Measurements from ENCODE around the gene MYL4.
"Not testable (repeated sequence)": the region's sequence is repeated elsewhere in the genome, so short reads cannot be mapped to it uniquely, and the experiment has no call there.

MYL4 gene

DNA sequence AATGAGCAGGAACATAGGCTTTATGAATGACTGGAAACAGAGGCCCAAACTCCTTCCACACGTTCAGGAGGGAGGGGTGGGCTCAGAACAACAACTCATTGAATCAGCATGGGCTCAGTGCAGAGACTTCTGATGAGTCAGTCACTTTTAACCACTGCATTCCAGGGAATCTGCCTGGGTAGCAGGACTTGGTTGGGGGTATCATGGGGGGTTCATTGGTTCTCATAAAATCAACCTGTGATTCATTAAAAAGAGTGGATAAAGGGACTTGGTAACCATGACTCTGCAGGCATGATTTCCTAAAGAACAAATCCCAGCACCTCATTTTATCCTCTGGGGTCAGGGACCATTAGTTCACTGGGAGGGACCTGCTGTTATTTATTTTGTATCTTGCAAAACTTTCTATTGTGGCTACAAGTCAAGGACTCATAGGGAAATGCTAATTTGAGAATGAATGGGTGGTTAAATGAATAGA lies 58.2 kb downstream of the MYL4 start:
- DNase-seq (no peak), ATAC-seq (replicated peaks) (no peak)
- Mint-ChIP-seq H3K27ac (no peak overlapping the region), H3K27me3 (peaks cover 7% of the 10 kb centered on the region in 2 donors), H3K4me3 (no peak overlapping the region), H3K36me3 (ENCODE audit: insufficient read depth) (no peaks in the 10 kb centered on the region), H3K9me3 (no peaks in the 10 kb centered on the region), H3K4me1 (ENCODE audit: low read depth in 2 of 2) (no peaks in the 10 kb centered on the region)

DNA sequence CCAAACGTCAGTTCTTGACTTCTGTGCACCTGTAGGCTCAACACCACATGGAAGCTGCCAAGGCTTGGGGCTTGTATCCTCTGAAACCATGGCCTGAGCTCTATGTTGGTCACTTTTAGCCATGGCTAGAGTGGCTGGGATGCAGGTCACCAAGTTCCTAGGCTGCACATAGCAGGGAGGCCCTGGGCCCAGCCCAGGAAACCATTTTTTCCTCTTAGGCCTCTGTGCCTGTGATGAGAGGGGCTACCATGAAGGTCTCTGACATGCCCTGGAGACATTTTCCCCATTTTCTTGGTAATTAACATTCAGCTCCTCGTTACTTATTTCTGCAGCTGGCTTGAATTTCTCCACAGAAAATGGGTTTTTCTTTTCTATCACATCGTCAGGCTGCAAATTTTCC lies 59.8 kb downstream of the MYL4 start:
- not testable (repeated sequence) for ATAC-seq (replicated peaks); H3K4me3 Mint-ChIP-seq; H3K9me3 Mint-ChIP-seq; H3K4me1 Mint-ChIP-seq (ENCODE audit: low read depth in 2 of 2); H3K27me3 Mint-ChIP-seq; H3K27ac Mint-ChIP-seq; DNase-seq; H3K36me3 Mint-ChIP-seq (ENCODE audit: insufficient read depth)

DNA sequence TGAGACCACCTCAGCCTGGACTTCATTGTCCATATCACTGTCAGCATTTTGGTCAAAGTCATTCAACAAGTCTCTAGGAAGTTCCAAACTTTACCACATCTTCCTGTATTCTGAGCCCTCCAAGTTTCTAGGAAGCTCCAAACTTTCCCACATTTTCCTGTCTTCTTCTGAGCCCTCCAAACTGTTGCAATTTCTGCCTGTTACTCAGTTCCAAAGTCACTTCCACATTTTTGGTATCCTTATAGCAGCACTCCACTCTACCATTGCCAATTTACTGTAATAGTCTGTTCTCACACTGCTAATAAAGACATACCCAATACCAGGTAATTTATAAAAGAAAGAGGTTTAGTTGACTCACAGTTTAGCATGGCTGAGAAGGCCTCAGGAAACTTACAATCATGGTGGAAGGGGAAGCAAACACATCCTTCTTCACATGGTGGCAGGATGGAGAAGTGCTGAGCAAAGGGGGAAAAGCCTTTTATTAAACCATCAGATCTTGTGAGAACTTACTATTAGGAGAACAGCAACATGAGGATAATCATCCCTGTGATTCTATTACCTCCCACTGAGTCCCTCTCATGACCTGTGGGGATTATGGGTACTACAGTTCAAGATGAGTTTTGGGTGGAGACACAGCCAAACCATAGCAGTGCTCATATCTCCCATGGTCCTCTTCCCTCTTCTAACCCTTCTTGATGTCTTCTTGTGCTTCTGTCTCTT lies 60.6 kb downstream of the MYL4 start:
- not testable (repeated sequence) for H3K4me1 Mint-ChIP-seq (ENCODE audit: low read depth in 2 of 2)

DNA sequence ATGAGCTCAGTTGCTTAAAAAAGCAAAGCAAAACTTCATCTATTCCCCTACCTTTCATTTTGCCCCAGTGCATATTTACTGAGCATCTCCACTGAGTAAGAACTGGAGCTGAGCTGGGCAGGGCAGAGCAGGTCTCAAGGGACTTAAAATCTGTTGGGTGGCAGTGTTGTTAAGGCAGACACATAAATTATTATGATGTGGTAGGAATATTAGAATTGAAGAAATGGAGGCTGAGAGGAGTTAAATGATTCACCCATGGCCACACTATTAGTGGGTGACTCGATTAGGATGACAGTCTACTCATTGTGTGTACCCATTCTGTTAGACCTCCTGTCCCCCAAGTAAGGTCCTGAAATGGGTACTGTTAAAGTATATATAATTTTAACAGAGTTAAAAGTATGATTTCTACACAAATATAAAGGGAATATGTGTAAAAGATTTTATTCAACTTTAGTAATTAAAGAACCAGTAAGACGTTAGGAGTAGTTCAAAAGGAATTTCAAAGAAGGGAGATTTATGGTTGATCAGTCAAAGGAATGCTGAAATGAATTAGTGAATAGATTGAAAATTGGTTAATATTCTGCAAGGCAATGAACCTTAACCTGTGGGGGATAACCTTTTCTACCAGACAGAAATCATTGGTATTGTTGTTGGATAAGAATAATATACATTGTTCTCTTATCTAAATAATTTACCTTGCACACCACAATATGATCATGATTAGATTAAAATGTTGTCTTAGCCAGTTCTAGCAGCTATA lies 62.0 kb downstream of the MYL4 start:
- ATAC-seq (replicated peaks) (no peak), DNase-seq (no peak)
- H3K4me3 Mint-ChIP-seq = no peak overlapping the region
- no peaks in the 10 kb centered on the region for H3K9me3 Mint-ChIP-seq
- peak overlapping the region in 1 of 2 donors; percentile 9 for H3K27ac Mint-ChIP-seq
- no peaks in the 10 kb centered on the region for H3K4me1 Mint-ChIP-seq (ENCODE audit: low read depth in 2 of 2)
- peaks cover 20 to 21% of the 10 kb centered on the region in 2 donors for H3K27me3 Mint-ChIP-seq
- H3K36me3 Mint-ChIP-seq (ENCODE audit: insufficient read depth) = peaks cover 3% of the 10 kb centered on the region

More for the DNA sequence above, 60.6 kb downstream of the MYL4 start:
- not testable (repeated sequence) for DNase-seq; H3K27ac Mint-ChIP-seq; H3K9me3 Mint-ChIP-seq; H3K36me3 Mint-ChIP-seq (ENCODE audit: insufficient read depth); H3K4me3 Mint-ChIP-seq; ATAC-seq (replicated peaks)
- H3K27me3 Mint-ChIP-seq = peaks cover 10 to 11% of the 10 kb centered on the region in 2 donors

- Mint-ChIP-seq H3K36me3 (ENCODE audit: insufficient read depth) (peaks cover 3% of the 10 kb centered on the region), H3K27ac (no peak overlapping the region), H3K27me3 (peaks cover 20 to 21% of the 10 kb centered on the region in 2 donors), H3K4me3 (no peak overlapping the region), H3K9me3 (no peaks in the 10 kb centered on the region), H3K4me1 (ENCODE audit: low read depth in 2 of 2) (no peaks in the 10 kb centered on the region)
- DNase-seq (no peak), ATAC-seq (replicated peaks) (no peak)
These were observed 63.3 kb downstream of the MYL4 start for GRCh38 chr17:47272491-47272890.

DNA sequence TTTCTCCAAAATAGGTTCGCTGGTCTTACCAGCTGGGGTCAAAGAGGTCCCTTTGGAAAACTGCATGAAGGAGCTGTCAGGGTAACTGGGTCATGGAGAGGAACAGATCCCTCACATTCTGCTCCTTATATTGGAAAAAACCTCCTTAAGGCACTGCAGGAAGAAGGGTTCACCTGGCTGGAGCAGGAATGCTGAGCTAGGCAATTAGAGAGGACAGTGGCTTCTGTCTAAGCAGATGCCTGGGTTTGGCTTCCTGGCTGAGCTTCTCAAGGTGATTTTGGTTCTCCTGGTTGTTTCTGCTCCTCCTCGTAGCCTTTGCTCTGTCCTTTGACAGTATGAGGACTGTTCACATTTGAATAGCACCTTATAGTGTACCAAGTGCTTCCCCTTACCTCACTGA lies 64.1 kb downstream of the MYL4 start:
- Mint-ChIP-seq H3K4me3 (no peak overlapping the region), H3K36me3 (ENCODE audit: insufficient read depth) (peaks cover 3% of the 10 kb centered on the region), H3K27me3 (peaks cover 20 to 21% of the 10 kb centered on the region in 2 donors), H3K4me1 (ENCODE audit: low read depth in 2 of 2) (no peaks in the 10 kb centered on the region), H3K9me3 (no peaks in the 10 kb centered on the region), H3K27ac (no peak overlapping the region)
- DNase-seq (no peak), ATAC-seq (replicated peaks) (no peak)

All from effector memory CD8-positive, alpha-beta T cell (primary cell).